ENCODE results near the gene PLEKHH1. TPM values are rescaled to one million over a fixed set of nuclear protein-coding genes. Genes with fewer than 3 reads are reported as not detected.

The PLEKHH1 gene
- total RNA-seq, 1 donor from 2014 or later, result 3.3 TPM

DNA sequence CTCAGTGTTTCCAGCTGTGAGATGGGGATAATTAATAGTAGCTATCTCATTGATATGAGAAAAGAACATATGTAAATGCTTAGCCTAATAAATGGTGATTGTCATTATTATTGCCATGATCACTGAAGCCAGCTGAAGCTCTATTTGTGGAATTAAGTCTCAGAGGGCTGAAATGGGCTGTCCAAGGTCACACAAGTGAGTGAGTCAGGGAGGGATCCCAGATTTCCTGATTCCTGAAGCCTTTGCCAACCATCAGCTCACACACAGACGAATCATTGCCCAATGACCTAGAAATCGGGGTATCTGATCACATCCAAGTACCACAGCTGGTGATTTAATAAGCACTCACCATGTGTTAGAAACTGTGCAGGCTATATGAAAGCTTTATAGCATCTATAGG lies 23.0 kb upstream of the PLEKHH1 start:
- no peak for DNase-seq (ENCODE audit: low read depth)

GRCh38 chr14:67510836-67511235 lies 22.3 kb upstream of the PLEKHH1 start:
- H3K27me3 ChIP-seq (ENCODE audit: insufficient read depth, low read length), result peaks cover 11% of the 10 kb centered on the region
- no peak for FAIRE-seq
- no peaks in the 10 kb centered on the region for H3K79me2 ChIP-seq (ENCODE audit: insufficient read depth, low read length)
- no peak overlapping the region for H2AFZ ChIP-seq (ENCODE audit: low read depth, low read length)
- no peaks in the 10 kb centered on the region for H3K9me3 Mint-ChIP-seq (ENCODE audit: unreplicated experiment)
- no peak overlapping the region for H3K27ac Mint-ChIP-seq (ENCODE audit: unreplicated experiment)
- no peaks in the 10 kb centered on the region for H3K4me1 ChIP-seq (ENCODE audit: insufficient read depth, low read length)
- no peak overlapping the region for H3K4me3 Mint-ChIP-seq (ENCODE audit: unreplicated experiment)
- H4K20me1 ChIP-seq (ENCODE audit: insufficient read depth, low read length), result no peaks in the 10 kb centered on the region
- no peaks in the 10 kb centered on the region for H3K36me3 ChIP-seq (ENCODE audit: insufficient read depth, low read length)
- no peak overlapping the region for H3K4me2 ChIP-seq (ENCODE audit: low read length)
- H3K9ac ChIP-seq (ENCODE audit: low read length), result no peak overlapping the region
- no peaks in the 10 kb centered on the region for H3K9me3 ChIP-seq (ENCODE audit: insufficient read depth, low read depth, low read length)
- no peak overlapping the region for H3K27ac ChIP-seq (ENCODE audit: low read depth, low read length)
- H3K27me3 Mint-ChIP-seq (ENCODE audit: low read depth, unreplicated experiment), result peaks cover 9% of the 10 kb centered on the region
- DNase-seq (ENCODE audit: low read depth), result no peak
- H3K4me1 Mint-ChIP-seq (ENCODE audit: low read depth, unreplicated experiment), result peaks cover 13% of the 10 kb centered on the region
- TF ChIP-seq, protein P1, sequence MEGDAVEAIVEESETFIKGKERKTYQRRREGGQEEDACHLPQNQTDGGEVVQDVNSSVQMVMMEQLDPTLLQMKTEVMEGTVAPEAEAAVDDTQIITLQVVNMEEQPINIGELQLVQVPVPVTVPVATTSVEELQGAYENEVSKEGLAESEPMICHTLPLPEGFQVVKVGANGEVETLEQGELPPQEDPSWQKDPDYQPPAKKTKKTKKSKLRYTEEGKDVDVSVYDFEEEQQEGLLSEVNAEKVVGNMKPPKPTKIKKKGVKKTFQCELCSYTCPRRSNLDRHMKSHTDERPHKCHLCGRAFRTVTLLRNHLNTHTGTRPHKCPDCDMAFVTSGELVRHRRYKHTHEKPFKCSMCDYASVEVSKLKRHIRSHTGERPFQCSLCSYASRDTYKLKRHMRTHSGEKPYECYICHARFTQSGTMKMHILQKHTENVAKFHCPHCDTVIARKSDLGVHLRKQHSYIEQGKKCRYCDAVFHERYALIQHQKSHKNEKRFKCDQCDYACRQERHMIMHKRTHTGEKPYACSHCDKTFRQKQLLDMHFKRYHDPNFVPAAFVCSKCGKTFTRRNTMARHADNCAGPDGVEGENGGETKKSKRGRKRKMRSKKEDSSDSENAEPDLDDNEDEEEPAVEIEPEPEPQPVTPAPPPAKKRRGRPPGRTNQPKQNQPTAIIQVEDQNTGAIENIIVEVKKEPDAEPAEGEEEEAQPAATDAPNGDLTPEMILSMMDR (IDR thresholded peaks at IDR 0.05; ENCODE audit: insufficient read depth, low read depth, low read length), result no peak
- no peak for TF ChIP-seq EZH2 (IDR thresholded peaks at IDR 0.05; ENCODE audit: insufficient read depth, low read length)
- no peaks in the 10 kb centered on the region for H3K36me3 Mint-ChIP-seq (ENCODE audit: low read depth, unreplicated experiment)
- no peak overlapping the region for H3K4me3 ChIP-seq (ENCODE audit: insufficient read depth, low read depth, low read length)

More for the DNA sequence above, 23.0 kb upstream of the PLEKHH1 start:
- H3K4me3 ChIP-seq (ENCODE audit: insufficient read depth, low read depth, low read length), result no peak overlapping the region
- no peaks in the 10 kb centered on the region for H3K36me3 Mint-ChIP-seq (ENCODE audit: low read depth, unreplicated experiment)
- no peak overlapping the region for H3K27ac ChIP-seq (ENCODE audit: low read depth, low read length)
- no peaks in the 10 kb centered on the region for H3K4me1 ChIP-seq (ENCODE audit: insufficient read depth, low read length)
- no peak for FAIRE-seq
- no peak overlapping the region for H3K4me2 ChIP-seq (ENCODE audit: low read length)
- H3K27ac Mint-ChIP-seq (ENCODE audit: unreplicated experiment), result no peak overlapping the region
- H3K27me3 ChIP-seq (ENCODE audit: insufficient read depth, low read length), result peaks cover 8% of the 10 kb centered on the region
- no peaks in the 10 kb centered on the region for H3K36me3 ChIP-seq (ENCODE audit: insufficient read depth, low read length)
- no peaks in the 10 kb centered on the region for H3K9me3 Mint-ChIP-seq (ENCODE audit: unreplicated experiment)
- TF ChIP-seq, protein P1 (IDR thresholded peaks at IDR 0.05; ENCODE audit: insufficient read depth, low read depth, low read length), result no peak
- no peak for TF ChIP-seq EZH2 (IDR thresholded peaks at IDR 0.05; ENCODE audit: insufficient read depth, low read length)
- no peaks in the 10 kb centered on the region for H4K20me1 ChIP-seq (ENCODE audit: insufficient read depth, low read length)
- H3K4me3 Mint-ChIP-seq (ENCODE audit: unreplicated experiment), result no peak overlapping the region
- H2AFZ ChIP-seq (ENCODE audit: low read depth, low read length), result no peak overlapping the region
- peaks cover 6% of the 10 kb centered on the region for H3K27me3 Mint-ChIP-seq (ENCODE audit: low read depth, unreplicated experiment)
- H3K9ac ChIP-seq (ENCODE audit: low read length), result no peak overlapping the region
- no peaks in the 10 kb centered on the region for H3K79me2 ChIP-seq (ENCODE audit: insufficient read depth, low read length)
- no peaks in the 10 kb centered on the region for H3K9me3 ChIP-seq (ENCODE audit: insufficient read depth, low read depth, low read length)
- H3K4me1 Mint-ChIP-seq (ENCODE audit: low read depth, unreplicated experiment), result peaks cover 13% of the 10 kb centered on the region

- Histone ChIP-seq H3K27ac (ENCODE audit: low read depth, low read length) (no peak overlapping the region), H3K4me1 (ENCODE audit: insufficient read depth, low read length) (no peaks in the 10 kb centered on the region), H3K27me3 (ENCODE audit: insufficient read depth, low read length) (peaks cover 27% of the 10 kb centered on the region), H4K20me1 (ENCODE audit: insufficient read depth, low read length) (no peaks in the 10 kb centered on the region), H3K9me3 (ENCODE audit: insufficient read depth, low read depth, low read length) (no peaks in the 10 kb centered on the region), H3K4me2 (ENCODE audit: low read length) (no peak overlapping the region), H2AFZ (ENCODE audit: low read depth, low read length) (no peak overlapping the region), H3K4me3 (ENCODE audit: insufficient read depth, low read depth, low read length) (no peak overlapping the region), H3K36me3 (ENCODE audit: insufficient read depth, low read length) (no peaks in the 10 kb centered on the region), H3K9ac (ENCODE audit: low read length) (no peak overlapping the region), H3K79me2 (ENCODE audit: insufficient read depth, low read length) (no peaks in the 10 kb centered on the region)
- Mint-ChIP-seq H3K27ac (ENCODE audit: unreplicated experiment) (no peak overlapping the region), H3K9me3 (ENCODE audit: unreplicated experiment) (no peaks in the 10 kb centered on the region), H3K36me3 (ENCODE audit: low read depth, unreplicated experiment) (no peaks in the 10 kb centered on the region), H3K4me3 (ENCODE audit: unreplicated experiment) (no peak overlapping the region), H3K4me1 (ENCODE audit: low read depth, unreplicated experiment) (peaks cover 13% of the 10 kb centered on the region), H3K27me3 (ENCODE audit: low read depth, unreplicated experiment) (peaks cover 28% of the 10 kb centered on the region)
- TF ChIP-seq EZH2 (IDR thresholded peaks at IDR 0.05; ENCODE audit: insufficient read depth, low read length), result no peak
- TF ChIP-seq, protein P1 (IDR thresholded peaks at IDR 0.05; ENCODE audit: insufficient read depth, low read depth, low read length), result no peak
- DNase-seq (ENCODE audit: low read depth) (no peak), FAIRE-seq (no peak)
Observed at GRCh38 chr14:67512463-67513310, 20.4 kb upstream of the PLEKHH1 start.
